ENCODE results near the gene PICK1. TPM values are rescaled to one million over a fixed set of nuclear protein-coding genes. Genes with fewer than 3 reads are reported as not detected.

The PICK1 gene
- total RNA-seq, 1 experiment from 2014 or later: 35.7 TPM

- Histone ChIP-seq H2BK5ac (ENCODE audit: insufficient read length, low read length) (no peak overlapping the region), H3K4me1 (ENCODE audit: insufficient read depth, low read length) (no peaks in the 10 kb centered on the region), H2AFZ (ENCODE audit: low read length) (no peak overlapping the region), H4K8ac (replicated peaks; ENCODE audit: insufficient read length, low read depth, low read length) (no peak overlapping the region), H2AK5ac (ENCODE audit: insufficient read length, low read length) (no peak overlapping the region), H3K14ac (ENCODE audit: insufficient read depth, low read length) (no peak overlapping the region), H3K23me2 (ENCODE audit: insufficient read length, low read depth, low read length, poor library complexity, severe bottlenecking) (no peaks in the 10 kb centered on the region), H2BK20ac (ENCODE audit: low read depth, low read length, poor library complexity, severe bottlenecking) (no peak overlapping the region), H3K4ac (ENCODE audit: low read depth, low read length) (no peak overlapping the region), H3K9me3 (ENCODE audit: control insufficient read depth, low read depth, low read length) (no peaks in the 10 kb centered on the region), H4K5ac (ENCODE audit: insufficient read length, low read depth, low read length) (no peak overlapping the region), H2BK12ac (ENCODE audit: insufficient read length, low read depth, low read length) (no peak overlapping the region), H3T11ph (ENCODE audit: low read length) (no peak overlapping the region), H3K56ac (ENCODE audit: insufficient read length, low read depth, low read length) (no peak overlapping the region), H3K9ac (ENCODE audit: extremely low read depth, insufficient read length, low read length) (no peak overlapping the region), H3K18ac (ENCODE audit: insufficient read length, low read depth, low read length) (no peak overlapping the region), H3K4me2 (ENCODE audit: insufficient read depth, insufficient read length, low read length) (no peak overlapping the region), H3K79me1 (ENCODE audit: insufficient read depth, low read depth, low read length, poor library complexity, severe bottlenecking) (no peaks in the 10 kb centered on the region), H4K91ac (ENCODE audit: insufficient read length, low read depth, low read length) (no peak overlapping the region), H3K27ac (ENCODE audit: insufficient read length, low read depth, low read length) (no peak overlapping the region), H4K20me1 (ENCODE audit: control insufficient read depth, insufficient read depth, insufficient read length) (peaks cover 2% of the 10 kb centered on the region), H3K23ac (ENCODE audit: insufficient read length, low read depth, low read length) (no peak overlapping the region), H3K27me3 (ENCODE audit: insufficient read depth, low read length) (no peaks in the 10 kb centered on the region), H2BK15ac (ENCODE audit: low read depth, low read length) (no peak overlapping the region), H3K79me2 (ENCODE audit: insufficient read depth, low read length) (no peaks in the 10 kb centered on the region), H2BK120ac (ENCODE audit: low read depth, low read length, poor library complexity, severe bottlenecking) (no peak overlapping the region)
- no peak for TF ChIP-seq CTCF (conservative IDR thresholded peaks at IDR 0.05)
- Mint-ChIP-seq H3K4me3 (no peak overlapping the region; a peak in 1 of 5 replicates), H3K27ac (no peak overlapping the region), H3K9me3 (peaks cover 0 to 3% of the 10 kb centered on the region in 2 experiments; a peak in 2 of 5 replicates), H3K36me3 (ENCODE audit: insufficient read depth in 1 of 3, low read depth in 3 of 3) (peaks cover 0 to 4% (median 2%) of the 10 kb centered on the region in 3 experiments; a peak in 5 of 7 replicates), H3K27me3 (ENCODE audit: low read depth) (no peaks in the 10 kb centered on the region; the same call in 1 of the 2 replicates), H3K4me1 (peaks cover 2 to 14% of the 10 kb centered on the region in 2 experiments)
- no peak for DNase-seq
- WGBS (ENCODE audit: extremely low coverage, insufficient read length, low lambda C conversion rate): no CpG with 5 or more reads among the region's 11 CpGs
These were observed 54.7 kb downstream of the PICK1 start for GRCh38 chr22:38111925-38112355.
